ENCODE results near the gene RPS6KB2.
A peak's percentile ranks its signal among the peaks of the same experiment; 100 is the strongest.

RPS6KB2 gene

GRCh38 chr11:67441731-67442351 lies 13.5 kb downstream of the RPS6KB2 start:
- no peak for DNase-seq (ENCODE audit: low read depth in 2 of 2, low spot score in 1 of 2)

- DNase-seq (ENCODE audit: low read depth in 2 of 2, low spot score in 1 of 2): no peak
Observed at GRCh38 chr11:67442504-67443404, 14.5 kb downstream of the RPS6KB2 start.

- DNase-seq (ENCODE audit: low read depth in 2 of 2, low spot score in 1 of 2): no peak
Observed at GRCh38 chr11:67445515-67445914, 17.2 kb downstream of the RPS6KB2 start.

GRCh38 chr11:67448220-67448609 lies 19.9 kb downstream of the RPS6KB2 start:
- no peak for DNase-seq (ENCODE audit: low read depth in 2 of 2, low spot score in 1 of 2)

GRCh38 chr11:67449116-67449844 lies 21.0 kb downstream of the RPS6KB2 start:
- no peak for DNase-seq (ENCODE audit: low read depth in 2 of 2, low spot score in 1 of 2)

GRCh38 chr11:67450796-67451657 lies 22.7 kb downstream of the RPS6KB2 start:
- no peak for DNase-seq (ENCODE audit: low read depth in 2 of 2, low spot score in 1 of 2)

GRCh38 chr11:67451658-67451976 lies 23.3 kb downstream of the RPS6KB2 start:
- DNase-seq (ENCODE audit: low read depth in 2 of 2, low spot score in 1 of 2): no peak

- no peak for DNase-seq (ENCODE audit: low read depth in 2 of 2, low spot score in 1 of 2)
Observed at GRCh38 chr11:67452141-67452952, 24.1 kb downstream of the RPS6KB2 start, which contains the start of gene GPR152. Gene GPR152, minus strand, starts transcription at chr11:67452729. Its CDS starts 5 bp downstream, at chr11:67452724.

GRCh38 chr11:67453816-67454732 lies 25.8 kb downstream of the RPS6KB2 start:
- DNase-seq (ENCODE audit: low read depth in 2 of 2, low spot score in 1 of 2): no peak

- no peak for DNase-seq (ENCODE audit: low read depth in 2 of 2, low spot score in 1 of 2)
Observed at GRCh38 chr11:67455054-67455453, 26.8 kb downstream of the RPS6KB2 start, which contains the start of gene CABP4. Gene CABP4, plus strand, starts transcription at chr11:67455354. Its CDS starts 70 bp downstream, at chr11:67455424.

GRCh38 chr11:67456068-67456705 lies 27.9 kb downstream of the RPS6KB2 start:
- no peak for DNase-seq (ENCODE audit: low read depth in 2 of 2, low spot score in 1 of 2)

GRCh38 chr11:67457453-67457852 lies 29.2 kb downstream of the RPS6KB2 start:
- DNase-seq (ENCODE audit: low read depth in 2 of 2, low spot score in 1 of 2): no peak

- DNase-seq (ENCODE audit: low read depth in 2 of 2, low spot score in 1 of 2): no peak
Observed at GRCh38 chr11:67458266-67458665, 30.0 kb downstream of the RPS6KB2 start.

GRCh38 chr11:67463186-67463585 lies 34.9 kb downstream of the RPS6KB2 start:
- no peak for DNase-seq (ENCODE audit: low read depth in 2 of 2, low spot score in 1 of 2)

GRCh38 chr11:67463680-67464410 lies 35.6 kb downstream of the RPS6KB2 start:
- DNase-seq (ENCODE audit: low read depth in 2 of 2, low spot score in 1 of 2): no peak

- peak; percentile 79 to 87 for DNase-seq (ENCODE audit: low read depth in 2 of 2, low spot score in 1 of 2)
Observed at GRCh38 chr11:67464411-67465188, 36.3 kb downstream of the RPS6KB2 start.

GRCh38 chr11:67465189-67465510 lies 36.9 kb downstream of the RPS6KB2 start:
- DNase-seq (ENCODE audit: low read depth in 2 of 2, low spot score in 1 of 2): no peak

Measured in stimulated activated CD8-positive, alpha-beta memory T cell treated with anti-CD3 and anti-CD28 coated beads, Interleukin-4, amount 100 ng/mL, for 1 hour (primary cell).